BLaER1 (cell line): ENCODE results near the gene AK4.

Source experiments
- H3K27ac ChIP-seq: shearing (Covaris generic); formaldehyde crosslinking; 2 replicates; pipeline ENCODE4 v1.8.1; 2022
- H3K27me3 ChIP-seq: shearing (Covaris generic); formaldehyde crosslinking; 2 replicates; pipeline ENCODE4 v1.8.1; 2022
- H3K36me3 ChIP-seq: shearing (Covaris generic); formaldehyde crosslinking; 2 replicates; pipeline ENCODE4 v1.8.1; 2022
- H3K4me1 ChIP-seq: shearing (Covaris generic); formaldehyde crosslinking; 2 replicates; pipeline ENCODE4 v1.8.1; 2022
- H3K4me2 ChIP-seq: shearing (Covaris generic); formaldehyde crosslinking; 2 replicates; pipeline ENCODE4 v1.8.1; 2022
- H3K4me3 ChIP-seq: shearing (Covaris generic); formaldehyde crosslinking; 2 replicates; pipeline ENCODE4 v1.8.1; 2022
- H3K9ac ChIP-seq: shearing (Covaris generic); formaldehyde crosslinking; 2 replicates; pipeline ENCODE4 v1.8.1; 2022
- H3K9me3 ChIP-seq: shearing (Covaris generic); formaldehyde crosslinking; 2 replicates; pipeline ENCODE4 v1.8.1; 2022
- H4K20me1 ChIP-seq: shearing (Covaris generic); formaldehyde crosslinking; 2 replicates; pipeline ENCODE4 v1.8.1; 2022
- Cebpa-rat ChIP-seq: shearing (Covaris generic); IDR thresholded peaks from 2 replicates; pipeline ENCODE4 v1.8.1; 2022

AK4 gene

DNA sequence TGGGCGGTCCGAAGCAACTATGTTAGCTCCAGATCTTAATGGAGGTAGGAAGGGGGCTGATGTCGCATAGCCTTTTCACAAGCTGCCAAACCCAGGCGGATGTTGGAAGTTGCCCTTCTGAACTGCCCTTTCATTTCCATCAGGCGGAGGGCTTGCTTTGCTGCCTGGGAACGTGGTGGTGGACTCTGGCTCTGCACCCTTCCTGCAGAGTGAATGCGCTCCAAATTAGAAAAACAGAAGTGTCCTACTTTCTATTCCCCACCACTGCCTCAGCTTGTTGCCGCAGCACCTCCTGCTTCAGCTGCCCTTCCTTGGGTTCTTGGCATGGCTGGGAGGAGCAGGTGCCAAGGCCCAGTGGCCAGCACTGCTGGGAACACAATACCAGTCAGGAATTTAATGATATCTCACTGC is 60.6 kb downstream of the AK4 start:
- Histone ChIP-seq H3K27ac (peak overlapping the region; percentile 20; the same call in 1 of the 2 replicates), H3K4me3 (no peak overlapping the region), H3K27me3 (no peaks in the 10 kb centered on the region), H3K9me3 (no peaks in the 10 kb centered on the region), H3K4me1 (peaks cover 21% of the 10 kb centered on the region), H3K36me3 (peaks cover 13% of the 10 kb centered on the region; the same call in 1 of the 2 replicates), H4K20me1 (peaks cover 27% of the 10 kb centered on the region), H3K9ac (no peak overlapping the region), H3K4me2 (no peak overlapping the region)
- TF ChIP-seq Cebpa-rat, result no peak

DNA sequence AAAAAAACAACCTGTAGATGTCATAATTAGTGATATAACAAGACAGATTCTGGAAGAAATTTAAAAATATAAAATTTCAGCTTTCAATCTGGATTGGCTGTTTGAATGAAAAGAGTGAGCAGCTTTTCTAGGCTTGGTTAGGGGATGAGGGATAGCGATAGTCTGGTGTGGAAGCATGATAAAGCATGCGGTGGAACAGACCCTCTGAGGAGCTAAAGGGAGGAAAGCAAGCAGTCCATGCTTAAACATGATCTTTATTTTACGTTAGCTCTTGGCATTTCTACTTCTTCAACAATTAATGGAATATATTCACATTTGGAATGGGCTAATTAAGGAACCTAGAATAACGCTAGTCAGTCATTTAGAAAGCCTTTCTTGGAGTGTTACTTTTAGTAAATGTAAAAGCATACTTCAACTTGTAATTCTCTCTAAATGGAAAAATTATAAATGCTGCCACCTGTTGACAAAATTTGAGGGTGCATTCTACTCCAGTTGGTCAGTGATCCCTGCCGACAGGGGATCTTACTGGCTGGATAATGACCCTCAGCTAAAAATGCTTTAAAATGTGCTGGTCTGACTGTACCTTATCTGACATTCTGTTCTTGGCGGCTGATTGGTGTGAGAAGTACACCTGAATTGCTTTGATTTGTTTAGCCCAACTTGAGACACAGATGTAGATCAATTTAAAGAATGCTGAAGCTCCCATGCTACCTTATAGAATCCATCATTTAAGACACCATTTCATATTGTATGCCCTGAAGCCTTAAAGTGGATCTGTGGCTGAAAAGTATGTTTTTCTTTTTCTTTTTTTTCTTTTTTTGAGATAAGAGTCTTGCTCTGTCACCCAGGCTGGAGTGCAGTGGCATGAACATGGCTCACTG is 61.2 kb downstream of the AK4 start:
- no peak for TF ChIP-seq Cebpa-rat
- Histone ChIP-seq H3K36me3 (peaks cover 13% of the 10 kb centered on the region; the same call in 1 of the 2 replicates), H4K20me1 (peaks cover 27% of the 10 kb centered on the region), H3K4me2 (no peak overlapping the region), H3K4me1 (peaks cover 21% of the 10 kb centered on the region), H3K9ac (no peak overlapping the region), H3K4me3 (no peak overlapping the region), H3K9me3 (no peaks in the 10 kb centered on the region), H3K27me3 (no peaks in the 10 kb centered on the region), H3K27ac (peak overlapping the region; percentile 20; the same call in 1 of the 2 replicates)

DNA sequence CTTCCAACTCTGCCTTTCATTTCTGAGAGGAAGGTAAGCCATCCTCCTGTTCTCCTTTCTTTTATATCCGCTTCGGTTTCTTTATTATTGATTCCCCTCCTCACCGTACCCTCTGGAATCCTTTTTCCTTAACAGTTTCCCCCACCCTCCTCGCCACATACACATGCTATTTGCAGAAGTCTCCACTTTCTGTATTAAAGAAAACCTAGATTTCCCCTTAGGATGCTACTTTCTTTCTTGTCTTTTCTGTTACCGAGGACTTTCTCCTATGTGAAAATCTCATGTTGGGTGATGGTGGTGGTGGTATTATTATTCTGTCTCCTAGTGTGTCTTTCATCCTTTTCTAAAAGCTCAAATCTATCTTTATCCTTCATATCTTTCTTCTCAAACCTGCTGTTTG is 62.3 kb downstream of the AK4 start:
- no peaks in the 10 kb centered on the region for H3K27me3 ChIP-seq
- H3K4me1 ChIP-seq, result peaks cover 21% of the 10 kb centered on the region
- no peak overlapping the region for H3K4me2 ChIP-seq
- no peak overlapping the region for H3K27ac ChIP-seq
- TF ChIP-seq Cebpa-rat, result no peak
- peaks cover 13% of the 10 kb centered on the region; the same call in 1 of the 2 replicates for H3K36me3 ChIP-seq
- no peaks in the 10 kb centered on the region for H3K9me3 ChIP-seq
- H3K4me3 ChIP-seq, result no peak overlapping the region
- H4K20me1 ChIP-seq, result peaks cover 23% of the 10 kb centered on the region
- no peak overlapping the region for H3K9ac ChIP-seq

DNA sequence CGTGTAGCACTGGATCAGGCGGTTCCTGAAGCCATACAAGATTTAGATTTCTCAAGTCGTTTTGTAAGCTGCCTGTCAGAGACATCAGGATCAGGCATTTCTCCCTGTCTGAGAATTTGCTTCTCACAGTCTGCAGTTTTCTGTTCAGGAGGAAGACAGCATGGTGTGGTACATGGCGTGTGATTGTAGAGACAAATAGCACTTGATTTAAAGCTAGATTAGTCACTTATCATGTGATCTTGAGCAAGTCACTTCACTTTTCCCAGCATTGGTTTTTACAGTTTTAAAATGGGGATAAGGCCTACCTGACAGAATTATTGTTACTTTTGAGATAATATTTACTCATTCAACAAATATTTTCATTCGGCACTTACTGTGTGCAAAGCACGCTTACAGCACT is 63.3 kb downstream of the AK4 start:
- no peak for TF ChIP-seq Cebpa-rat
- H3K9me3 ChIP-seq, result no peaks in the 10 kb centered on the region
- no peak overlapping the region for H3K4me3 ChIP-seq
- peaks cover 23% of the 10 kb centered on the region for H4K20me1 ChIP-seq
- H3K27ac ChIP-seq, result no peak overlapping the region
- H3K9ac ChIP-seq, result no peak overlapping the region
- no peak overlapping the region for H3K4me2 ChIP-seq
- H3K36me3 ChIP-seq, result peaks cover 13% of the 10 kb centered on the region; the same call in 1 of the 2 replicates
- H3K27me3 ChIP-seq, result no peaks in the 10 kb centered on the region
- H3K4me1 ChIP-seq, result peaks cover 16% of the 10 kb centered on the region

DNA sequence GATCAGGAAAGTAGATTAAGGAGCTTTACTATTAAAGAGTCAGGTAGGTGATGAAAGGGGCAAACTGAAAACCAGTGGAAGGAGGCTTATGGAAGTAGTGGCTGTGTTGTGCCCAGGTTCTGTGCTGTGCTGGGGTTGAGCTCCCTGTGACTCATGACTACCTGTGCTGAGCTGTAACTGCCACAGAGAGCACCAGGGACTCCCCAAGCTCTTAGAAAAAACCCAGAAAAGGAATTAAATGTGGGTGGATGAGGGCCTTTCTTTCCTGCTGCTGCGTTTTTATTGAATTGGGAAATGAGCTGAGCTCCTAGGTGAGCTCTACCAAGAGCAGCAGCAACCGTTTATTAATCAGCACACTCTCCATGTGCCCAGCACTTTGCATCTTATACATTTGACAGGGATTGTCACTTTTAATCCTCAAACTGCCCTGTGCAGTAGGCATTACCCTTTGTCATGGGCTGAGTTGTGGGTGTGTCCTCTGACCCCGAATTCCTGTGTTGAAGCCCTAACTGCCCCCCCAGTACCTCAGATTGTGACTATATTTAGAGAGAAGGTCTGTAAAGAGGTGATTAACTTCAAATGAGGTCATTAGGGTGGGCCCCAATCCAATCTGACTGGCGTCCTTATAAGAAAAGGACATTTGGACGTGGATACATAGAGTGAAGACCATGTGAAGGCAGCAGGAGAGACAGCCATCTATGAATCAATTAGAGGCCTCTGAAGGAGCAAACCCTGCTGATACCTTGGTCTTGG is 65.4 kb downstream of the AK4 start:
- H3K4me3 ChIP-seq, result no peak overlapping the region
- no peak for TF ChIP-seq Cebpa-rat
- H3K4me1 ChIP-seq, result no peaks in the 10 kb centered on the region
- H4K20me1 ChIP-seq, result peaks cover 26% of the 10 kb centered on the region
- no peak overlapping the region for H3K4me2 ChIP-seq
- no peaks in the 10 kb centered on the region for H3K27me3 ChIP-seq
- H3K9ac ChIP-seq, result no peak overlapping the region
- H3K27ac ChIP-seq, result no peak overlapping the region
- H3K36me3 ChIP-seq, result peaks cover 21% of the 10 kb centered on the region; the same call in 1 of the 2 replicates
- H3K9me3 ChIP-seq, result no peaks in the 10 kb centered on the region

DNA sequence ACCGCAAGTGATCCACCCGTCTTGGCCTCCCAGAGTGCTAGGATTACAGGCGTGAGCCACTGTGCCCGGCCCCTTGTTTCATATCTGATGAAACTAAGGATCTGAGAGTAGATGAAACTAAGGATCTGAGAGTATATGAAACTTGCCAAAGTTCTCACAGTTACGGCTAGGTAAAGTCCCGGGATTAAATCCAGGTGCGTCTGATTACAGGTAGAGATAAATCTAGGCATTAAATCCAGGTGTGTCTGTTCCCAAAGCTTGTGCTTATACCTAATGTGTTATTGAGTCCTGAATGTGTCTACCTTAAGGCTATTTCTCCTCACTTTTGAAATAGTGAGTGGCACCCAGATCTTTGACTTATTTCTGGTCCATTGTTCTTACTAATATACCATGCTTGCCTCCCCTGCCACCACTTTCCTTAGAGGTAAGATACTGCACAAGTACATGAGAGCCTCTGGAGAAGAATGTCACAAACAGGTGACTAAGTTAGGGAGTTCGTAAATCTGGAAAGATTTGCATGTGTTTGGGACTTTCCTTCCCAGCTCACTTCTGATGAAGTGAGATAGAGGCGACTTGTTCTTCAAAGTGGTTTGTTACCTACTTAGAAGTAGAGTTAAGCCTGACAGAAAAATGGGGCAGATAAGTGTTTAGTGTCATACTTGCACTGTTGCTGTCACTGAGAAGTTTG is 66.5 kb downstream of the AK4 start:
- H4K20me1 ChIP-seq, result peaks cover 18% of the 10 kb centered on the region
- peaks cover 29% of the 10 kb centered on the region for H3K36me3 ChIP-seq
- no peak for TF ChIP-seq Cebpa-rat
- H3K27ac ChIP-seq, result no peak overlapping the region
- H3K4me3 ChIP-seq, result no peak overlapping the region
- H3K9ac ChIP-seq, result no peak overlapping the region
- H3K4me2 ChIP-seq, result no peak overlapping the region
- no peaks in the 10 kb centered on the region for H3K4me1 ChIP-seq
- H3K9me3 ChIP-seq, result no peaks in the 10 kb centered on the region
- H3K27me3 ChIP-seq, result no peaks in the 10 kb centered on the region

DNA sequence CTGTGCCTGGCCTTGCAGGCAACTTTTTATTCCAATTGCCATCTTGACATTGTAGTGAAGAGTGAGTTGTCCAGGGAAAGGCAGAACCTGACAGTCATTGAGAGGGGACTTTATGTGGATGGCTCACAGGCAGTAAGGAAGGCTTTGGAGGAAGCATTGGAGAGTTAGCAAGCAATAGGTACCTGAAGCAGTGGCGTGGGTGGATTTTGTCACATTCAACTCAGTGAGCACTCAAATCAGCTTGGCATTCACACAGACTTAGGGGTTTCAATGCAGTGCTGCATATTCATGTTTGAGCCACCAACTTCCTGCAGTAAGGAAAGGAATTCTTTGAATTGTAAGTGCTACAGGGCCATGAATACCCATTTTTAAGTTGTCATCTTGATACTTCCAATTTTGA is 69.0 kb downstream of the AK4 start:
- H3K4me1 ChIP-seq, result no peaks in the 10 kb centered on the region
- no peak overlapping the region for H3K4me3 ChIP-seq
- TF ChIP-seq Cebpa-rat, result no peak
- no peak overlapping the region for H3K27ac ChIP-seq
- H3K9ac ChIP-seq, result no peak overlapping the region
- peaks cover 42% of the 10 kb centered on the region for H3K36me3 ChIP-seq
- no peaks in the 10 kb centered on the region for H3K27me3 ChIP-seq
- no peak overlapping the region for H3K4me2 ChIP-seq
- H4K20me1 ChIP-seq, result peaks cover 17% of the 10 kb centered on the region
- no peaks in the 10 kb centered on the region for H3K9me3 ChIP-seq

DNA sequence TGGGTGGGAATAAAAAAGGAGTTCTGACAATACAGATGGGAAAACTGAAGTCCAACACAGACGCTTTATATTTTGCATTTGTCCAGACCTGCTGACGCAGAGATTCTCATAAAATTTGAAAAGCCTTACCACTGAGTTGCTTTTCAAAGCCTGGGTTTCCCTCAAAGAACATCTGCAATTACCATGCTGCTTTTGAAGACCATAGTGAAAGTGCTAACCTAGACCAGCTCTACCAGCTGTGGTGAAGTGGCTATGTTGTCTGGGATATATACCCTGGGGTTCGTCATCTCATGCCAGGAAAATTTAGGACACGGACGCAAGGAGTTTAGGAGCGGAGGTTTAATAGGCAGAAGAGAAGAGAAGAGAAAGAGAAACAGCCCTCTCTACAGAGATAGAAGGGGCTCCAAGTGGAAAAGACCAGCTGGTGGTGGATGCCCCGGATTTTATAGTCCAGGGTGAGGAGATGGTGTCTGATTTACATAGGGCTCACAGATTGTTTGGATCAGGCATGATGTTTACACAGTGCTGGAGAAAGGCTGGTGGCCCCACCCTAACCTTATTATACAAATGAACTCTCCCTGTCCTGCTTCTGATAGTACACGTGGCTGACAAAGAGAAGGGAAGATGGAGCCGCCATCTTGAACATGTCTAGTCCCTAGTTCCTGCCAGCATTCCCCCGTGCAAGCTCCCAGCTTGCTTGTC is 73.8 kb downstream of the AK4 start:
- Histone ChIP-seq H3K4me2 (no peak overlapping the region), H3K9me3 (no peaks in the 10 kb centered on the region), H3K27me3 (no peaks in the 10 kb centered on the region), H3K4me3 (no peak overlapping the region), H3K9ac (no peak overlapping the region), H4K20me1 (peaks cover 4% of the 10 kb centered on the region; the same call in 1 of the 2 replicates), H3K27ac (no peak overlapping the region), H3K36me3 (peaks cover 54% of the 10 kb centered on the region), H3K4me1 (no peaks in the 10 kb centered on the region)
- no peak for TF ChIP-seq Cebpa-rat

DNA sequence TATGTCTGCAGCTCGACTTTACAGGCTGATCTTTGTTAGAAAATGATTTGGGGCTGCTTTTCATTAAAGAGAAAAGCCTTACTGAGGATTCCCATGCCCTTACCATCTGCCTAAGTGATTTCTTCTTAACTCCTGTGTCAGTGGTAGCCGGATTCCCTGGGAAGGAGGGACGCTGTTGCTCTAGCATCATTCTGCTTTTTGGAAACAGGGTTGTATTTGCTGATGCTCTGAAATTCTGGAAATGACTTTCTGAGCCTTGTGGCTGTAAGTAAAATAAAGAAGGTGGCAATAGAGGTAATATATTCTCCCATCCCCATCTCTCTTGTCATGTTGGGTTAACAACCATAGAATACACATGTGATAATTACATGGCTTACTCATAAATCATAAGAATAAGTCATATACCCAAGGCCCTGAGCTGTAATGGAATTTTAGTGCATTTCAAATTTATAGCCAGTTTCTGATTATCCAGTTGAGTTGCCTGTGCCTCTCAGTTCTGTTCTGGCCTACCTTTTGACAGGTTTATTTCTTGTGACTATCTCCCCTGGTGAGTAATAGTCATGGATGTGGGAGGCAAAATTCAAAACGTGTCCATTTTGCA is 74.4 kb downstream of the AK4 start:
- Histone ChIP-seq H3K27ac (no peak overlapping the region), H3K4me2 (no peak overlapping the region), H3K4me3 (no peak overlapping the region), H3K4me1 (no peaks in the 10 kb centered on the region), H4K20me1 (no peaks in the 10 kb centered on the region), H3K27me3 (no peaks in the 10 kb centered on the region), H3K36me3 (peaks cover 49% of the 10 kb centered on the region), H3K9me3 (no peaks in the 10 kb centered on the region), H3K9ac (no peak overlapping the region)
- TF ChIP-seq Cebpa-rat, result no peak
